GM12878 (cell line): ENCODE results near the gene UPP2.

Source experiments
- BMI1 ChIP-seq: fragments of 450-650 bp; IDR thresholded peaks from 2 replicates; pipeline ENCODE4 v1.6.1; 2016; ENCODE audit warnings: mild to moderate bottlenecking, moderate library complexity, borderline replicate concordance
- EED ChIP-seq: sonication (generic); IDR thresholded peaks from 2 replicates; pipeline ENCODE4 v1.6.1; 2016; ENCODE audit warnings: antibody characterized with exemption, low read depth
- ETV6 ChIP-seq, 2 experiments: fragments of 450-650 bp in 1 of 2; IDR thresholded peaks in 1 of 2; conservative IDR thresholded peaks in 1 of 2; 2 replicates each; pipeline ENCODE4 v1.6.1; 2014; ENCODE audit warnings: antibody characterized with exemption in 1 of 2, borderline replicate concordance in 1 of 2, low read depth in 1 of 2, mild to moderate bottlenecking in 1 of 2, moderate library complexity in 1 of 2
- JUND ChIP-seq: IDR thresholded peaks from 2 replicates; pipeline ENCODE4 v1.6.1; 2012; ENCODE audit warnings: low read depth, mild to moderate bottlenecking, low read length, improper control_type of control experiment, moderate library complexity
- POLR2A ChIP-seq: IDR thresholded peaks from 2 replicates; pipeline ENCODE4 v1.6.1; 2011; ENCODE audit warnings: low read depth, mild to moderate bottlenecking, low read length
- TAF1 ChIP-seq: IDR thresholded peaks from 2 replicates; pipeline ENCODE4 v1.6.1; 2011; ENCODE audit warnings: mild to moderate bottlenecking, low read depth, low read length, borderline replicate concordance
- USF1 ChIP-seq: IDR thresholded peaks from 2 replicates; pipeline ENCODE4 v1.6.1; 2011; ENCODE audit warnings: borderline replicate concordance, low read depth, mild to moderate bottlenecking, moderate library complexity, mixed read lengths, low read length; ENCODE audit not compliant: insufficient read depth; ENCODE audit errors: extremely low read length
- ZNF274 ChIP-seq: IDR thresholded peaks from one replicate; pipeline ENCODE4 v1.8.0; 2011; ENCODE audit not compliant: insufficient read length, insufficient read depth
- TF ChIP-seq, protein P1 (sequence below), 3 experiments: IDR thresholded peaks in 2 of 3; conservative IDR thresholded peaks in 1 of 3; 2 replicates each; pipeline ENCODE4 v1.5.1; 2011; ENCODE audit warnings: low read depth in 3 of 3, low read length in 3 of 3, mild to moderate bottlenecking in 3 of 3, control low read depth in 2 of 3, moderate library complexity in 2 of 3, inconsistent platforms in 1 of 3, mixed read lengths in 1 of 3; ENCODE audit not compliant: control insufficient read depth in 2 of 3, insufficient read depth in 1 of 3; ENCODE audit errors: extremely low read depth in 1 of 3

GRCh38 chr2:158104903-158105302 is 3.2 kb downstream of the UPP2 start:
- TF ChIP-seq POLR2A (no peak), BMI1 (no peak), EED (no peak), ZNF274 (no peak), TAF1 (no peak), ETV6 (conservative IDR thresholded peaks at IDR 0.05 in 1 of 2, IDR thresholded peaks at IDR 0.05 in 1 of 2; ENCODE audit: borderline replicate concordance in 1 of 2, low read depth in 1 of 2) (no peak), JUND (no peak), USF1 (no peak)
- TF ChIP-seq, protein P1, sequence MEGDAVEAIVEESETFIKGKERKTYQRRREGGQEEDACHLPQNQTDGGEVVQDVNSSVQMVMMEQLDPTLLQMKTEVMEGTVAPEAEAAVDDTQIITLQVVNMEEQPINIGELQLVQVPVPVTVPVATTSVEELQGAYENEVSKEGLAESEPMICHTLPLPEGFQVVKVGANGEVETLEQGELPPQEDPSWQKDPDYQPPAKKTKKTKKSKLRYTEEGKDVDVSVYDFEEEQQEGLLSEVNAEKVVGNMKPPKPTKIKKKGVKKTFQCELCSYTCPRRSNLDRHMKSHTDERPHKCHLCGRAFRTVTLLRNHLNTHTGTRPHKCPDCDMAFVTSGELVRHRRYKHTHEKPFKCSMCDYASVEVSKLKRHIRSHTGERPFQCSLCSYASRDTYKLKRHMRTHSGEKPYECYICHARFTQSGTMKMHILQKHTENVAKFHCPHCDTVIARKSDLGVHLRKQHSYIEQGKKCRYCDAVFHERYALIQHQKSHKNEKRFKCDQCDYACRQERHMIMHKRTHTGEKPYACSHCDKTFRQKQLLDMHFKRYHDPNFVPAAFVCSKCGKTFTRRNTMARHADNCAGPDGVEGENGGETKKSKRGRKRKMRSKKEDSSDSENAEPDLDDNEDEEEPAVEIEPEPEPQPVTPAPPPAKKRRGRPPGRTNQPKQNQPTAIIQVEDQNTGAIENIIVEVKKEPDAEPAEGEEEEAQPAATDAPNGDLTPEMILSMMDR (IDR thresholded peaks at IDR 0.05 in 2 of 3, conservative IDR thresholded peaks at IDR 0.05 in 1 of 3; ENCODE audit: control insufficient read depth in 2 of 3, extremely low read depth in 1 of 3, insufficient read depth in 1 of 3, low read depth in 3 of 3, low read length in 3 of 3): no peak
